Measurements from ENCODE around the gene SSRP1.
"Not testable (repeated sequence)": the region's sequence is repeated elsewhere in the genome, so short reads cannot be mapped to it uniquely, and the experiment has no call there.

The SSRP1 gene

DNA sequence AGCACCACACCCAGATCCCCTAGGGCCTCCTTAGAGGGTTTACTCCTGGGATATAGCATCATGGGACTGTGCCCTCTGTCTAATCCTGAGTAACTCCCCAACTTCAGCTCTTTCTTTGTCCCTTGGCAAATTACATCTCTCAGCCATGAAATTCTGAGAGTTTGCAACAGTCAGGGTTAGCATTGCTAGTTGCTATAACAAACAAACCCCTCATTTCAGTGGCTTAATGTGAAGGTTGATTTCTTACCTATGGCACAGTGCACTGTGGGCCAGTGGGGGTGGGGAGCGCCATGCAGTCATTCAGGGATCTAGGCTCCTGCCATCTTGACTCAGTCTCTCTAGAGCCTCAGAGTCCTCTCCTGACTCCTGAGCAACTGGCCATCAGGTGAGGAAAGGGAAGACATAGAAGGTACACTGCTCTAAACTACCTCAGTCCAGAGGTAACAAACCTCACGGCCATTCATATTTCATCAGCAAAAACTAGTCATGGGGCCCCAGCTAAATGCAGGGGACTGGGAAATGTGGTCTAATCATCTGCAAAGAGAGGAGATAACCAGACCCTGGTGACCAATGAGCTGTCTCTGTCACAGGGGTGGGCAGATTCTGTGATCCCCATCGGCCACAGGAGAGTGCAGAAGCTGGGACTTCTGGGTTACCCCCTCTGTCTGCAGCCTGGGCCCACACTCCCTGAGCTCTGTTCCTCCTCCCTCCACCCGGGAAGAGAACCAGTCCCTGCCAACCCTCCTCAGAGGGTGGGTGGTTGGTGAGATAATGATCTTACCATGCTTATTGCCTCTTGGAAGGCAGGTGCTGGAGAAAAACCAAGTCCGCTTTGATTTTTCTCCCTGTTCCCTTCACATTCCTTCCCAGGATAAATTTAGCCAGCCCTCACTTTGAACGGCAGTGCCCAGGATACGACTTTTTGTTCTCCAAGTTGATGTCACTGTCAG lies 27.7 kb upstream of the SSRP1 start:
- TF ChIP-seq, protein P1, sequence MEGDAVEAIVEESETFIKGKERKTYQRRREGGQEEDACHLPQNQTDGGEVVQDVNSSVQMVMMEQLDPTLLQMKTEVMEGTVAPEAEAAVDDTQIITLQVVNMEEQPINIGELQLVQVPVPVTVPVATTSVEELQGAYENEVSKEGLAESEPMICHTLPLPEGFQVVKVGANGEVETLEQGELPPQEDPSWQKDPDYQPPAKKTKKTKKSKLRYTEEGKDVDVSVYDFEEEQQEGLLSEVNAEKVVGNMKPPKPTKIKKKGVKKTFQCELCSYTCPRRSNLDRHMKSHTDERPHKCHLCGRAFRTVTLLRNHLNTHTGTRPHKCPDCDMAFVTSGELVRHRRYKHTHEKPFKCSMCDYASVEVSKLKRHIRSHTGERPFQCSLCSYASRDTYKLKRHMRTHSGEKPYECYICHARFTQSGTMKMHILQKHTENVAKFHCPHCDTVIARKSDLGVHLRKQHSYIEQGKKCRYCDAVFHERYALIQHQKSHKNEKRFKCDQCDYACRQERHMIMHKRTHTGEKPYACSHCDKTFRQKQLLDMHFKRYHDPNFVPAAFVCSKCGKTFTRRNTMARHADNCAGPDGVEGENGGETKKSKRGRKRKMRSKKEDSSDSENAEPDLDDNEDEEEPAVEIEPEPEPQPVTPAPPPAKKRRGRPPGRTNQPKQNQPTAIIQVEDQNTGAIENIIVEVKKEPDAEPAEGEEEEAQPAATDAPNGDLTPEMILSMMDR (IDR thresholded peaks at IDR 0.05; ENCODE audit: extremely low read depth, missing control alignments) = no peak
- DNase-seq (ENCODE audit: low spot score) = no peak

DNA sequence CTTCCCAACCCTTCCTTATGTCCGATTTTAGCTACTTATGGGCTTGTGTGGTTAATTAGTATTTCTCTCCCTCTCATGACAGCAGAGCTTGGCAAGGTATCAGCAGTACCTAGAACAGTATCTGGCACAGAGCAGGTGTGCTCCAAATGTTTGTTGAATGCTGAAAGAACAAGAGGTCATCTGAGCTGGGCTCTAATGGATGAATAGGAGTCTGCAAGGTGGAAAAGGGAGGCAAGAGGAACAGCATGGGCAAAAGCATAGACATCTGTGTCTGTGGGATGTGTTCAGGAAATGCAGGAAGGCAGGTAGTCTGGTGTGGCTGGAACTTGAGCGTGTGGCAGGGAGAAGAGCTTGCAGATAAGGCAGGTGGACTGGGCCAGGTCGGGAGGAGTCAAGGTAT lies 26.2 kb upstream of the SSRP1 start:
- no peak for DNase-seq (ENCODE audit: low spot score)

DNA sequence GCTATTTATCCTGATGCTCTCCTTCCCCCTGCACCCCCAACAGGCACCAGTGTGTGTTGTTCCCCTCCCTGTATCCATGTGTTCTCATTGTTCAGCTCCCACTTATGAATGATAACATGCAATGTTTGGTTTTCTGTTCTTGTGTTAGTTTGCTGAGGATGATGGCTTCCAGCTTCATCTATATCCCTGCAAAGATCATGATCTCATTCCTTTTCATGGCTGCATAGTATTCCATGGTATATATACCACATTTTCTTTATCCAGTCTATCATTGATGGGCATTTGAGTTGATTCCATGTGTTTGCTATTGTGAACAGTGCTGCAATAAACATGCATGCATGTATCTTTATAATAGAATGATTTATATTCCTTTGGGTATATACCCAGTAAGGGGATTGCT lies 25.7 kb upstream of the SSRP1 start:
- DNase-seq (ENCODE audit: low spot score) = not testable (repeated sequence)

More for the DNA sequence above, 26.2 kb upstream of the SSRP1 start:
- TF ChIP-seq, protein P1 (IDR thresholded peaks at IDR 0.05; ENCODE audit: extremely low read depth, missing control alignments) = no peak

DNA sequence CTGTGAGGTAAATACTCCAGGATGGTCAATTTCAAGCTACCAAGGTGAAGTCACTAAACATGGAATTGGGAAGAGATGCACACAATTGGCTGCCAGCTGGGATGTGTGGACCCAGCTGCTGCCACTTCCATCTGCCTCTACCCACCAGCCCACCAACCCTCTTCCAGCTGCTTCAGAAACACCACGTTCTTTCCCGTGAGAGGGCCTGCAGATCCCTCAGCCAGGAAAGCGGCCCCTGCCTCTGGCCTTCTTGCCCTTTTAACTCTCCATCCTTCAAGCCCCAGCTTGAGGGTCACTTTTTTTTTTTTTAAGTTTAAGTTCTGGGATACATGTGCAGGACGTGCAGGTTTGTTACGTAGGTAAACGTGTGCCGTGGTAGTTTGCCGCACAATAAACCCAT lies 25.3 kb upstream of the SSRP1 start:
- DNase-seq (ENCODE audit: low spot score) = no peak
- TF ChIP-seq, protein P1 (IDR thresholded peaks at IDR 0.05; ENCODE audit: extremely low read depth, missing control alignments) = no peak

DNA sequence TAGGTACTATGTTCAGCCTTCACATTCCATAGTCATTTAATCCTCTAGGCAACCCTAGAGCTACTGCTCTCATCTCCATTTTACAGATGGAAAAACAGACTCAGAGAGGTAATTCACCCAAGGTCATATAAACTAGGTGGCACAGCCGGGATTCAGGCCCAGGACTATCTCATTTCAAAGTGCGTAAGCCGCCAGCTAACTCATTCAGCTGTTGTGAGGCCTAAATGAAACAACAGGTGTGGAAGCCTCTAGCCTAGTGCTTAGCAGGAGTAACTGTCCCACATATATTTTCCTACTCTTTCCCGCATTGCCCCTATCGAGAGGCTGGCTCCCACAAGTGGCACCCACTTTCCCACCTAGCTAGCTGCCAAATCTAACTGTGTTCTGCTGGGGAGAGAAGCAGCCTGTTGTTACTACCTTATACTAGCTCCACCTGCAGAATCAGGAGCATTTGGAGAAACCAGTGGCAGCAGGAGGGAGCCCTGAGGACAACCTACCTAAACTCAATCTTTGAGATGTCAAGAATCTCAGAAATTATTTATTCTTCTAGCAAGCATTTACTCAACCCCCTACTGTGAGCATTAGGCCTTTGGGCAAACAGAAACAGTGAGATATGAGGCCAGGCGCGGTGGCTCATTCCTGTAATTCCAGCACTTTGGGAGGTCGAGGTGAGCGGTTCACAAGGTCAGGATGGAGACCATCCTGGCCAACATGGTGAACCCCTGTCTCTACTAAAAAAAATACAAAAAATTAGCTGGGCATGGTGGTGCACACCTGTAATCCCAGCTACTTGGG lies 24.4 kb upstream of the SSRP1 start:
- TF ChIP-seq, protein P1 (IDR thresholded peaks at IDR 0.05; ENCODE audit: extremely low read depth, missing control alignments) = no peak
- DNase-seq (ENCODE audit: low spot score) = no peak

DNA sequence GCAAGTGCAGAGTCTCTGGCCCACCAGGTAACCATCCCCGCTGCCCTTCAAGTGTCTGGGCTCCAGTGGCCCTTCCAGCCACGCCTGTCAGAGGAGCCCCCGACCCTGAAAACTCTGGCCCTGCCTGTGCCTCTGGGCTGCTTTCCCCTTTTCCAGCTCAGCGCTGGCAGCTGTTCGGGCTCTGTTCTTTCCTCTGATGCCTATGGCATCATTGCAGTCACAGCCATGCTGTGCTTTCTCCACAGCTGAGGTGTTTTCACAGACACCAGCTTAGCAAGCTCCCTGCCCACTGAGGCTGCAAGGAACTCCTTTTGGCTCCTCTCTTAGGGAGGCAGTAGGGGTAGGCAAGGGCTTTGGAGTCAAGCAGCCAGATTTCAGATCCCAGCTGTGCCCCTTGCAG lies 23.7 kb upstream of the SSRP1 start:
- TF ChIP-seq, protein P1 (IDR thresholded peaks at IDR 0.05; ENCODE audit: extremely low read depth, missing control alignments) = no peak
- DNase-seq (ENCODE audit: low spot score) = no peak

DNA sequence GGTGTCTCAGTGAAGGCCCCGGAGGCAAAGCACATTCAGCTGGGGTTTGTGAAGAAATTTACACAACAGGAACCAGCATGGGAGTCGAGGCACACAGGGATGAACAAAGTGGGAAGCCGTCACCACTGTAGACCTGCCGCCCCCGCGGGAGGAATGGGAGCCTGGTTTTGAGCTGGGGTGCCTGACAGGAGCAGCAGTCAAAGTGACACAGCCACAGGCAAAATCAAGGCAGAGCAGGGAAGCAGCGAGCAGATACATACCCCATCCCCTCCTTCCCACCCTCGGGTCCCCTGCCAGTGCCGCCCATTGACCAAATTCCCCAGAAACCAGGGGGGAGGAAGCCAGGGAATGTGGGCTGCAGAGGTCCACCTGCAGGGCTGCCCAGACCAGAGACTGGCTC lies 23.3 kb upstream of the SSRP1 start:
- DNase-seq (ENCODE audit: low spot score) = no peak
- TF ChIP-seq, protein P1 (IDR thresholded peaks at IDR 0.05; ENCODE audit: extremely low read depth, missing control alignments) = no peak
